ENCODE measurements around the gene TEDDM1. TPM values are rescaled to one million over a fixed set of nuclear protein-coding genes. Genes with fewer than 3 reads are reported as not detected.

TEDDM1 gene
- total and polyA plus RNA-seq, 10 of the 15 experiments (the other 5 are each of a cell fraction or from before 2014, with no cell fraction given): 0.11 TPM; not detected in 9

GRCh38 chr1:182397653-182398393 lies 2.6 kb downstream of the TEDDM1 start:
- no peaks in the 10 kb centered on the region for H3K79me2 ChIP-seq (ENCODE audit: control insufficient read depth, insufficient read depth, low read length)
- SMC1A ChIA-PET (ENCODE audit: uncharacterized antibody, unreplicated experiment): interaction anchor here (1.0 to 11.3 kb wide), 17 partner anchors 11 to 315 kb away, joined by 3 to 303 read pairs (median 8); no protein-coding TSS in a partner anchor
- no peak overlapping the region for H3K4me2 ChIP-seq (ENCODE audit: control insufficient read depth, insufficient read depth)
- no peaks in the 10 kb centered on the region for H3K9me3 ChIP-seq (replicated peaks; ENCODE audit: control insufficient read depth, insufficient read depth, low read length)
- no peak for DNase-seq (ENCODE audit: low read depth, low spot score)
- no peak overlapping the region for H3K9ac ChIP-seq (ENCODE audit: control insufficient read depth, insufficient read depth, low read length)
- in situ Hi-C loops (cut with MboI) (loop anchor here (5.0 kb wide), 2 partner anchors 256 to 311 kb away; no protein-coding TSS in a partner anchor), intact Hi-C loops (cut with micrococcal nuclease; ENCODE audit: unreplicated experiment) (loop anchor here (5.0 kb wide), 2 partner anchors 96 to 384 kb away; no protein-coding TSS in a partner anchor)
- CTCF ChIA-PET: interaction anchor here (0.6 to 10.9 kb wide), 17 partner anchors 10 to 864 kb away, joined by 3 to 418 read pairs (median 12); no protein-coding TSS in a partner anchor
- BruUV-seq (replicated peaks): no TSS peak
- 88% methylated on average over 8 of the region's 8 CpGs for WGBS (ENCODE audit: insufficient coverage, insufficient replicate concordance, low lambda C conversion rate, missing lambda C conversion rate)
- TF ChIP-seq HDGF (IDR thresholded peaks at IDR 0.05): no peak
- no peak for TF ChIP-seq IKZF2 (IDR thresholded peaks at IDR 0.05)
- no peak for TF ChIP-seq STAT1 (conservative IDR thresholded peaks at IDR 0.05)
- TF ChIP-seq BMI1 (IDR thresholded peaks at IDR 0.05; ENCODE audit: borderline replicate concordance): no peak
- TF ChIP-seq CEBPZ (IDR thresholded peaks at IDR 0.05; ENCODE audit: low read depth, low read length): no peak
- TF ChIP-seq NR2F1 (conservative IDR thresholded peaks at IDR 0.05): no peak
- no peak for TF ChIP-seq MTA3 (IDR thresholded peaks at IDR 0.05; ENCODE audit: borderline replicate concordance, low read length)
- no peak for TF ChIP-seq MEF2A (IDR thresholded peaks at IDR 0.05; ENCODE audit: insufficient read depth, low read depth, low read length)
- no peak for TF ChIP-seq E4F1 (IDR thresholded peaks at IDR 0.05; ENCODE audit: borderline replicate concordance, partially characterized antibody)
- TF ChIP-seq BHLHE40 (IDR thresholded peaks at IDR 0.05; ENCODE audit: borderline replicate concordance in 1 of 2, low read depth in 2 of 2, low read length in 1 of 2): no peak
- no peak for TF ChIP-seq NFIC (IDR thresholded peaks at IDR 0.05; ENCODE audit: low read depth, low read length)
- no peak for TF ChIP-seq ZNF217 (IDR thresholded peaks at IDR 0.05)
- no peak for TF ChIP-seq YY1 (IDR thresholded peaks at IDR 0.05; ENCODE audit: low read depth, low read length)
- no peak for TF ChIP-seq SUPT20H (IDR thresholded peaks at IDR 0.05; ENCODE audit: borderline replicate concordance, control insufficient read depth, low read depth, low read length)
- no peak for TF ChIP-seq TBL1XR1 (IDR thresholded peaks at IDR 0.05; ENCODE audit: low read depth, low read length)
- TF ChIP-seq MYC (IDR thresholded peaks at IDR 0.05; ENCODE audit: insufficient read depth, insufficient read length, insufficient replicate concordance, low read length, severe bottlenecking): no peak
- TF ChIP-seq ZNF24 (IDR thresholded peaks at IDR 0.05): no peak
- TF ChIP-seq SRF (IDR thresholded peaks at IDR 0.05; ENCODE audit: low read depth in 2 of 2, low read length in 2 of 2): no peak
- no peak for TF ChIP-seq ESRRA (IDR thresholded peaks at IDR 0.05; ENCODE audit: low read length)
- no peaks in the 10 kb centered on the region for H3K36me3 ChIP-seq (ENCODE audit: control insufficient read depth in 2 of 2, insufficient read depth in 2 of 2, low read length in 1 of 2)
- no peak overlapping the region for H3K4me3 ChIP-seq
- POLR2A ChIA-PET: interaction anchor here (0.7 to 2.3 kb wide), 2 partner anchors 40 to 254 kb away, joined by 7 to 14 read pairs; no protein-coding TSS in a partner anchor
- RAD21 ChIA-PET (ENCODE audit: unreplicated experiment): interaction anchor here (2.4 to 7.4 kb wide), 4 partner anchors 29 to 315 kb away, joined by 9 to 282 read pairs (median 26); no protein-coding TSS in a partner anchor
- H3K4me1 ChIP-seq (ENCODE audit: control insufficient read depth, insufficient read depth, low read length): no peaks in the 10 kb centered on the region
- H4K20me1 ChIP-seq (ENCODE audit: control insufficient read depth, insufficient read depth): no peaks in the 10 kb centered on the region
- no peak for FAIRE-seq
- H2AFZ ChIP-seq (ENCODE audit: control insufficient read depth, low read depth, low read length): no peak overlapping the region
- no peak overlapping the region for H3K27ac ChIP-seq (ENCODE audit: control insufficient read depth, insufficient read depth)
- H3K27me3 ChIP-seq (replicated peaks in 1 of 2; ENCODE audit: control insufficient read depth in 2 of 2, insufficient read depth in 2 of 2, low read length in 1 of 2): no peaks in the 10 kb centered on the region
- no peak for ATAC-seq
